ENCODE measurements around the gene ZNF407.

The ZNF407 gene

DNA sequence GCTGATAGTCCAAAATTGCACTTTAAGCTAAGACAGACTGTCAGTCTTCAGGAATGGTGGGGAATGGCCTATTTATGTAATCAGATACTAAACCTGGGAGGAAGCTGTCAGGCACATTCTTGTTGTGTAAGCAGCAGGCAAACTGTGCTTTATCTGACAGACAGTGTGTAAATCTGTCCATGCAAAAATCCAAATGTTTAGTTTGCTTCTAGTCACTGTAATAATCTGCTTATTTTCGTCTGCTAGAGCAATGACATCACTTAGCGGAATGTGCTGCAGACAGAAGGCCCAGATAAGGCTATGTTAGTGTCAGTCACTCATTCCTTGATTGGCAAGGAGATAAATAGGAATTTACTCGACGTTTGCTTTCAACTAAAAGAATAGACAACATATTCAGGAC is 263.5 kb downstream of the ZNF407 start (continued):
- TF ChIP-seq WT1 (tag by site-specific recombination; IDR thresholded peaks at IDR 0.05) (peak; percentile 71), GLI2 (tag by site-specific recombination; IDR thresholded peaks at IDR 0.05; ENCODE audit: borderline replicate concordance, low read depth) (peak; percentile 91), ZIC2 (tag by site-specific recombination; IDR thresholded peaks at IDR 0.05) (peak; percentile 76), ZNF561 (tag by site-specific recombination; IDR thresholded peaks at IDR 0.05; ENCODE audit: borderline replicate concordance) (0 out of 2 replicates have a peak, but pooled peaks have one; percentile 34), ZNF138 (tag by site-specific recombination; IDR thresholded peaks at IDR 0.05; ENCODE audit: borderline replicate concordance) (no peak), REPIN1 (tag by site-specific recombination; IDR thresholded peaks at IDR 0.05; ENCODE audit: low read depth) (no peak), KLF16 (tag by site-specific recombination; IDR thresholded peaks at IDR 0.05) (no peak), ZNF211 (tag by site-specific recombination; IDR thresholded peaks at IDR 0.05; ENCODE audit: low read depth) (no peak), GFI1B (tag by site-specific recombination; IDR thresholded peaks at IDR 0.05) (peak; percentile 90), ZNF473 (tag by site-specific recombination; IDR thresholded peaks at IDR 0.05) (no peak), ZNF248 (tag by site-specific recombination; IDR thresholded peaks at IDR 0.05) (no peak), OSR2 (tag by site-specific recombination; IDR thresholded peaks at IDR 0.05) (peak; percentile 90), SCRT2 (tag by site-specific recombination; IDR thresholded peaks at IDR 0.05) (no peak), IKZF3 (tag by site-specific recombination; IDR thresholded peaks at IDR 0.05) (peak; percentile 91), ZNF16 (tag by site-specific recombination; IDR thresholded peaks at IDR 0.05; ENCODE audit: low read depth) (no peak), ZNF10 (tag by site-specific recombination; IDR thresholded peaks at IDR 0.05) (peak; percentile 58; the same call in 1 of the 2 replicates), ZNF169 (tag by site-specific recombination; IDR thresholded peaks at IDR 0.05) (no peak), ZNF324 (tag by site-specific recombination; IDR thresholded peaks at IDR 0.05) (peak; percentile 78; the same call in 1 of the 2 replicates), ZNF394 (tag by site-specific recombination; IDR thresholded peaks at IDR 0.05; ENCODE audit: borderline replicate concordance) (no peak), ZNF311 (tag by site-specific recombination; IDR thresholded peaks at IDR 0.05; ENCODE audit: borderline replicate concordance) (no peak), ZNF121 (tag by site-specific recombination; IDR thresholded peaks at IDR 0.05) (no peak), ZNF600 (tag by site-specific recombination; IDR thresholded peaks at IDR 0.05) (no peak; the same call in 1 of the 2 replicates), ZNF132 (tag by site-specific recombination; IDR thresholded peaks at IDR 0.05; ENCODE audit: borderline replicate concordance) (no peak), ZNF354C (tag by site-specific recombination; IDR thresholded peaks at IDR 0.05; ENCODE audit: borderline replicate concordance, low read depth) (no peak), BCL11B (tag by site-specific recombination; IDR thresholded peaks at IDR 0.05; ENCODE audit: low read depth) (peak; percentile 59; the same call in 1 of the 2 replicates), ZNF624 (tag by site-specific recombination; IDR thresholded peaks at IDR 0.05) (no peak), ZNF202 (tag by site-specific recombination; IDR thresholded peaks at IDR 0.05; ENCODE audit: borderline replicate concordance) (no peak)
- TF ChIP-seq, protein P1, sequence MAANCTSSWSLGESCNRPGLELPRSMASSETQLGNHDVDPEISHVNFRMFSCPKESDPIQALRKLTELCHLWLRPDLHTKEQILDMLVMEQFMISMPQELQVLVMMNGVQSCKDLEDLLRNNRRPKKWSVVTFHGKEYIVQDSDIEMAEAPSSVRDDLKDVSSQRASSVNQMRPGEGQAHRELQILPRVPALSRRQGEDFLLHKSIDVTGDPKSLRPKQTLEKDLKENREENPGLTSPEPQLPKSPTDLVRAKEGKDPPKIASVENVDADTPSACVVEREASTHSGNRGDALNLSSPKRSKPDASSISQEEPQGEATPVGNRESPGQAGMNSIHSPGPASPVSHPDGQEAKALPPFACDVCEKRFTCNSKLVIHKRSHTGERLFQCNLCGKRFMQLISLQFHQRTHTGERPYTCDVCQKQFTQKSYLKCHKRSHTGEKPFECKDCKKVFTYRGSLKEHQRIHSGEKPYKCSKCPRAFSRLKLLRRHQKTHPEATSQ (tag by site-specific recombination; IDR thresholded peaks at IDR 0.05), result no peak
- TF ChIP-seq, protein P2, sequence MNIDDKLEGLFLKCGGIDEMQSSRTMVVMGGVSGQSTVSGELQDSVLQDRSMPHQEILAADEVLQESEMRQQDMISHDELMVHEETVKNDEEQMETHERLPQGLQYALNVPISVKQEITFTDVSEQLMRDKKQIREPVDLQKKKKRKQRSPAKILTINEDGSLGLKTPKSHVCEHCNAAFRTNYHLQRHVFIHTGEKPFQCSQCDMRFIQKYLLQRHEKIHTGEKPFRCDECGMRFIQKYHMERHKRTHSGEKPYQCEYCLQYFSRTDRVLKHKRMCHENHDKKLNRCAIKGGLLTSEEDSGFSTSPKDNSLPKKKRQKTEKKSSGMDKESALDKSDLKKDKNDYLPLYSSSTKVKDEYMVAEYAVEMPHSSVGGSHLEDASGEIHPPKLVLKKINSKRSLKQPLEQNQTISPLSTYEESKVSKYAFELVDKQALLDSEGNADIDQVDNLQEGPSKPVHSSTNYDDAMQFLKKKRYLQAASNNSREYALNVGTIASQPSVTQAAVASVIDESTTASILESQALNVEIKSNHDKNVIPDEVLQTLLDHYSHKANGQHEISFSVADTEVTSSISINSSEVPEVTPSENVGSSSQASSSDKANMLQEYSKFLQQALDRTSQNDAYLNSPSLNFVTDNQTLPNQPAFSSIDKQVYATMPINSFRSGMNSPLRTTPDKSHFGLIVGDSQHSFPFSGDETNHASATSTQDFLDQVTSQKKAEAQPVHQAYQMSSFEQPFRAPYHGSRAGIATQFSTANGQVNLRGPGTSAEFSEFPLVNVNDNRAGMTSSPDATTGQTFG (tag by site-specific recombination; IDR thresholded peaks at IDR 0.05; ENCODE audit: borderline replicate concordance), result no peak
- TF ChIP-seq, protein P3, sequence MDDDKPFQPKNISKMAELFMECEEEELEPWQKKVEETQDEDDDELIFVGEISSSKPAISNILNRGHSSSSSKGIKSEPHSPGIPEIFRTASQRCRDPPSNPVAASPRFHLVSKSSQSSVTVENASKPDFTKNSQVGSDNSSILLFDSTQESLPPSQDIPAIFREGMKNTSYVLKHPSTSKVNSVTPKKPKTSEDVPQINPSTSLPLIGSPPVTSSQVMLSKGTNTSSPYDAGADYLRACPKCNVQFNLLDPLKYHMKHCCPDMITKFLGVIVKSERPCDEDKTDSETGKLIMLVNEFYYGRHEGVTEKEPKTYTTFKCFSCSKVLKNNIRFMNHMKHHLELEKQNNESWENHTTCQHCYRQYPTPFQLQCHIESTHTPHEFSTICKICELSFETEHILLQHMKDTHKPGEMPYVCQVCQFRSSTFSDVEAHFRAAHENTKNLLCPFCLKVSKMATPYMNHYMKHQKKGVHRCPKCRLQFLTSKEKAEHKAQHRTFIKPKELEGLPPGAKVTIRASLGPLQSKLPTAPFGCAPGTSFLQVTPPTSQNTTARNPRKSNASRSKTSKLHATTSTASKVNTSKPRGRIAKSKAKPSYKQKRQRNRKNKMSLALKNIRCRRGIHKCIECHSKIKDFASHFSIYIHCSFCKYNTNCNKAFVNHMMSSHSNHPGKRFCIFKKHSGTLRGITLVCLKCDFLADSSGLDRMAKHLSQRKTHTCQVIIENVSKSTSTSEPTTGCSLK (tag by site-specific recombination; IDR thresholded peaks at IDR 0.05), result no peak
- TF ChIP-seq, protein P4, sequence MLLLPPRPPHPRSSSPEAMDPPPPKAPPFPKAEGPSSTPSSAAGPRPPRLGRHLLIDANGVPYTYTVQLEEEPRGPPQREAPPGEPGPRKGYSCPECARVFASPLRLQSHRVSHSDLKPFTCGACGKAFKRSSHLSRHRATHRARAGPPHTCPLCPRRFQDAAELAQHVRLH (tag by site-specific recombination; IDR thresholded peaks at IDR 0.05), result peak; percentile 93
- TF ChIP-seq, protein P5, sequence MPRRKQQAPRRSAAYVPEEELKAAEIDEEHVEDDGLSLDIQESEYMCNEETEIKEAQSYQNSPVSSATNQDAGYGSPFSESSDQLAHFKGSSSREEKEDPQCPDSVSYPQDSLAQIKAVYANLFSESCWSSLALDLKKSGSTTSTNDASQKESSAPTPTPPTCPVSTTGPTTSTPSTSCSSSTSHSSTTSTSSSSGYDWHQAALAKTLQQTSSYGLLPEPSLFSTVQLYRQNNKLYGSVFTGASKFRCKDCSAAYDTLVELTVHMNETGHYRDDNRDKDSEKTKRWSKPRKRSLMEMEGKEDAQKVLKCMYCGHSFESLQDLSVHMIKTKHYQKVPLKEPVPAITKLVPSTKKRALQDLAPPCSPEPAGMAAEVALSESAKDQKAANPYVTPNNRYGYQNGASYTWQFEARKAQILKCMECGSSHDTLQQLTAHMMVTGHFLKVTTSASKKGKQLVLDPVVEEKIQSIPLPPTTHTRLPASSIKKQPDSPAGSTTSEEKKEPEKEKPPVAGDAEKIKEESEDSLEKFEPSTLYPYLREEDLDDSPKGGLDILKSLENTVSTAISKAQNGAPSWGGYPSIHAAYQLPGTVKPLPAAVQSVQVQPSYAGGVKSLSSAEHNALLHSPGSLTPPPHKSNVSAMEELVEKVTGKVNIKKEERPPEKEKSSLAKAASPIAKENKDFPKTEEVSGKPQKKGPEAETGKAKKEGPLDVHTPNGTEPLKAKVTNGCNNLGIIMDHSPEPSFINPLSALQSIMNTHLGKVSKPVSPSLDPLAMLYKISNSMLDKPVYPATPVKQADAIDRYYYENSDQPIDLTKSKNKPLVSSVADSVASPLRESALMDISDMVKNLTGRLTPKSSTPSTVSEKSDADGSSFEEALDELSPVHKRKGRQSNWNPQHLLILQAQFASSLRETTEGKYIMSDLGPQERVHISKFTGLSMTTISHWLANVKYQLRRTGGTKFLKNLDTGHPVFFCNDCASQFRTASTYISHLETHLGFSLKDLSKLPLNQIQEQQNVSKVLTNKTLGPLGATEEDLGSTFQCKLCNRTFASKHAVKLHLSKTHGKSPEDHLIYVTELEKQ (tag by site-specific recombination; IDR thresholded peaks at IDR 0.05; ENCODE audit: borderline replicate concordance), result peak; percentile 68; the same call in 1 of the 2 replicates

Measured in HEK293 (cell line).